GM21723 (cell line): Measurements from ENCODE around the gene DNAAF3.
"Not testable (repeated sequence)": the region's sequence is repeated elsewhere in the genome, so short reads cannot be mapped to it uniquely, and the experiment has no call there.

Experiments used
- ATAC-seq: cut with Tn5 transposase; IDR thresholded peaks from one replicate; pipeline ENCODE4 v1.9.1; 2021; ENCODE audit warnings: mild to moderate bottlenecking, moderate library complexity; ENCODE audit not compliant: unreplicated experiment

The DNAAF3 gene

GRCh38 chr19:55176076-55176475, 9.7 kb upstream of the DNAAF3 start:
- no peak for ATAC-seq

GRCh38 chr19:55175117-55175867, 8.9 kb upstream of the DNAAF3 start:
- ATAC-seq, result no peak

GRCh38 chr19:55174425-55175116, 8.2 kb upstream of the DNAAF3 start:
- ATAC-seq, result no peak

GRCh38 chr19:55173714-55174409, 7.4 kb upstream of the DNAAF3 start:
- ATAC-seq, result no peak

- ATAC-seq, result no peak
Observed at GRCh38 chr19:55173186-55173713, 6.8 kb upstream of the DNAAF3 start.

GRCh38 chr19:55172741-55173140, 6.3 kb upstream of the DNAAF3 start:
- ATAC-seq, result no peak

- ATAC-seq, result not testable (repeated sequence)
Observed at GRCh38 chr19:55172318-55172717, 5.9 kb upstream of the DNAAF3 start.

GRCh38 chr19:55171440-55171839, 5.0 kb upstream of the DNAAF3 start:
- no peak for ATAC-seq

- ATAC-seq, result no peak
Observed at GRCh38 chr19:55169136-55169535, 2.7 kb upstream of the DNAAF3 start.

GRCh38 chr19:55165952-55166529, 372 bp downstream of the DNAAF3 start:
- no peak for ATAC-seq

- ATAC-seq, result no peak
Observed at GRCh38 chr19:55161571-55162322, 4.7 kb downstream of the DNAAF3 start.

- ATAC-seq, result no peak
Observed at GRCh38 chr19:55160986-55161365, 5.4 kb downstream of the DNAAF3 start.

GRCh38 chr19:55160128-55160985, 6.1 kb downstream of the DNAAF3 start:
- ATAC-seq, result no peak

- ATAC-seq, result no peak
Observed at GRCh38 chr19:55158848-55159749, 7.3 kb downstream of the DNAAF3 start.

GRCh38 chr19:55158423-55158822, 8.0 kb downstream of the DNAAF3 start:
- ATAC-seq, result no peak

GRCh38 chr19:55157064-55157908, 9.1 kb downstream of the DNAAF3 start, which contains the start of gene TNNI3:
Gene TNNI3 (minus strand): TSS chr19:55157732. CDS start chr19:55157589, 143 bp downstream.
- ATAC-seq, result no peak

- ATAC-seq, result no peak
Observed at GRCh38 chr19:55156202-55157063, 10.0 kb downstream of the DNAAF3 start.
